DOHH2 (cell line): Measurements from ENCODE around the gene FAM107A.

ENCODE experiments used
- H3F3A ChIP-seq: fragments of 200-600 bp; sonication (generic), shearing (Covaris generic); 2 replicates; pipeline ENCODE4 v1.6.0; 2016; ENCODE audit warnings: antibody characterized with exemption, mild to moderate bottlenecking; ENCODE audit not compliant: control insufficient read depth, insufficient read depth
- H3K27ac ChIP-seq: fragments of 200-600 bp; sonication (generic); 2 replicates; pipeline ENCODE4 v1.5.1; 2014; ENCODE audit warnings: low read depth, mild to moderate bottlenecking, low read length, moderate library complexity
- H3K27me3 ChIP-seq: fragments of 200-600 bp; sonication (generic); 2 replicates; pipeline ENCODE4 v1.6.1; 2014; ENCODE audit warnings: mild to moderate bottlenecking, low read length, mixed read lengths; ENCODE audit not compliant: control insufficient read depth
- H3K36me3 ChIP-seq: fragments of 200-600 bp; sonication (generic); 2 replicates; pipeline ENCODE4 v1.6.1; 2014; ENCODE audit warnings: mild to moderate bottlenecking, low read length, moderate library complexity, mixed read lengths; ENCODE audit not compliant: control insufficient read depth
- H3K4me1 ChIP-seq: fragments of 200-600 bp; sonication (generic); 2 replicates; pipeline ENCODE4 v1.6.1; 2014; ENCODE audit warnings: mild to moderate bottlenecking, low read length, mixed read lengths; ENCODE audit not compliant: control insufficient read depth
- H3K4me2 ChIP-seq: fragments of 200-600 bp; sonication (generic); 2 replicates; pipeline ENCODE4 v1.6.0; 2014; ENCODE audit warnings: mild to moderate bottlenecking, low read length, moderate library complexity
- H3K4me3 ChIP-seq: fragments of 200-600 bp; sonication (generic); 2 replicates; pipeline ENCODE4 v1.5.1; 2014; ENCODE audit warnings: mild to moderate bottlenecking, low read length, mixed read lengths
- H3K79me2 ChIP-seq: fragments of 200-600 bp; sonication (generic); 2 replicates; pipeline ENCODE4 v1.6.1; 2014; ENCODE audit warnings: mild to moderate bottlenecking, low read length, mixed read lengths; ENCODE audit not compliant: control insufficient read depth
- H3K9me2 ChIP-seq: fragments of 200-600 bp; sonication (generic); replicated peaks from 2 replicates; pipeline ENCODE4 v1.6.1; 2014; ENCODE audit warnings: mild to moderate bottlenecking, low read length, mixed read lengths; ENCODE audit not compliant: control insufficient read depth
- H3K9me3 ChIP-seq: fragments of 200-600 bp; sonication (generic); 2 replicates; pipeline ENCODE4 v1.6.1; 2014; ENCODE audit warnings: antibody characterized with exemption, low read length, mixed read lengths; ENCODE audit not compliant: control insufficient read depth, insufficient read depth
- H4K20me1 ChIP-seq: fragments of 200-600 bp; sonication (generic); 2 replicates; pipeline ENCODE4 v1.6.0; 2014; ENCODE audit warnings: low read depth, mild to moderate bottlenecking, antibody characterized with exemption, low read length, moderate library complexity; ENCODE audit not compliant: control insufficient read depth, insufficient read depth
- CTCF ChIP-seq: fragments of 200-600 bp; sonication (generic); IDR thresholded peaks from one replicate; pipeline ENCODE4 v1.5.1; 2014; ENCODE audit warnings: antibody characterized with exemption, mild to moderate bottlenecking, low read depth, low read length; ENCODE audit not compliant: poor library complexity, severe bottlenecking
- EZH2phosphoT487 ChIP-seq: fragments of 200-600 bp; sonication (generic); IDR thresholded peaks from 2 replicates; pipeline ENCODE4 v1.6.1; 2017; ENCODE audit warnings: borderline replicate concordance, mild to moderate bottlenecking, antibody characterized with exemption, low read length, moderate library complexity, mixed read lengths

Gene FAM107A

DNA sequence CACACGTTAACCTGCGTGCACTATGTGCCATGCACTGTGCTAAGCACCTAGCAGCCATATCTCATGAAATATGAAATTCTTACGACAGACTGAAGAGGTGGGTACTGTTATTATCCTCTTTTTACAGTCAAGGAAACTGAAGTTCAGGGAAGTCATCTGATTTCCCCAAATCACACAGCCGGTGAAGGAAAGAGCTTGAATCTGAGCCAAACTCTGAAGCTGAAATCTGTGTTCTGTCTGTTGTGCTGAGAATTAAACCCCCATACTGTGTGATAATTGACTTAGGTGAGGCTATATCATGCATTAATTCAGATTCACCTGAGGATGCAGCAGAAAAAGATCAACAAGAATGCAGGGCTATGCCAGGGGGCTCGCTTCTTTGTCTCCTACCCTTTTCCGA, 475 bp downstream of the FAM107A start:
- H3K4me1 ChIP-seq: peaks cover 7% of the 10 kb centered on the region
- H3K4me3 ChIP-seq: no peak overlapping the region
- no peak for TF ChIP-seq EZH2phosphoT487
- no peaks in the 10 kb centered on the region for H4K20me1 ChIP-seq
- peaks cover 6% of the 10 kb centered on the region; the same call in 1 of the 2 replicates for H3K27me3 ChIP-seq
- H3K36me3 ChIP-seq: no peaks in the 10 kb centered on the region
- no peaks in the 10 kb centered on the region for H3K9me2 ChIP-seq
- no peaks in the 10 kb centered on the region for H3F3A ChIP-seq
- H3K4me2 ChIP-seq: no peak overlapping the region
- H3K79me2 ChIP-seq: no peaks in the 10 kb centered on the region
- H3K9me3 ChIP-seq: no peaks in the 10 kb centered on the region
- H3K27ac ChIP-seq: no peak overlapping the region

DNA sequence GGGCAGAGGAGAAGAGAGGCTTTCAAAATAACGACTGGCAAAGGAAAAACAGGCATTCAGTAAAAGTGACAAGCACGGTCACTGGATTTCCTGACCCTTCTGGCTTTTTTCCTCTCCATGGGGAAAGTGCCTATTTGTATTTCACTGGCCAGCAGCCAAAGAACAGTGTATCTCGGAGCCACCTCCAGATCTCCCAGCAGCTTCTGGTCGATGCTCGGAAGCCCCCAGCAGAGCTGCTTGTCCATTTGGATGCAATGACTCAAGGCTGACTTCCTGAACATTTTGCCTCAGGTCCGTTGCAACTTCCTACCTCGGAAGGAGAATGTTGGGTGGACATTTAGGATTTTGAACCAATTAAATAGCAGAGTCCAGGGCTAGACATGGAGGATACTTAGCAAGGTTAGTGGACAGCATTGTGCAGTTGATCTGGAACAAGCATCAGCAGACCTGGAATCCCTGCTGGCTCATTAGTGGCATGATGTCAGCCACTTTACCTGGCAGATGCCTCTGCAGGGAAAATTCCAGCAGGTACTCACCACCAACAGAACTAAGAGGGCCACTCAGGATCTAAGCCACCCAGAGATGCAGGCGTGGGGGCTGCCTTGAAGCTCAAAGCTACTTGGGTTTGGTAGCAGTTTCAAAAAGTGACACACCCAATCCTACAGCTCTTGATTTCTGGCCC, 1.1 kb downstream of the FAM107A start:
- Histone ChIP-seq H3K27ac (no peak overlapping the region), H3K27me3 (peaks cover 6% of the 10 kb centered on the region; the same call in 1 of the 2 replicates), H3K4me1 (peaks cover 1% of the 10 kb centered on the region), H3K4me2 (no peak overlapping the region), H3K36me3 (no peaks in the 10 kb centered on the region), H4K20me1 (no peaks in the 10 kb centered on the region), H3F3A (no peaks in the 10 kb centered on the region), H3K4me3 (no peak overlapping the region), H3K9me2 (no peaks in the 10 kb centered on the region), H3K79me2 (no peaks in the 10 kb centered on the region), H3K9me3 (no peaks in the 10 kb centered on the region)
- no peak for TF ChIP-seq EZH2phosphoT487
- TF ChIP-seq CTCF: no peak

DNA sequence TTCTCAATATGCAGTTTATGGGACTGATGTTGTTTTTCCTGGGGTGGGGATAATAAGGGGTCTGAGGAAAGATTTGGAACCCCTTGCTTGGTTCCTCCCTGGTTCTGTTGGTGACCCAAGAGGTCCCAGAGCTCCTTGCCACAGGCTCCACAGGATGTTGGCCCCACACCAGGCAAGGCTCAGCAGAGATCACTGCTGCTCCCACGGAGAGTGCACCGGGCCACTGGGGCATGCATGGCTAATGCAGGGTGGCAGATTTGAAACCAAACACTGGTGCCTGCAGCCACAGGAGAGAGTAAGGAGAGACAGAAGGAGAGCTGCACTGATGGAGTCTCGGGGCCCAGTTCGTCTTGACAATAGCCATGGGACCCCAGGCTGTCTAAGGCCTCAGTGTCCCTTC, 2.5 kb downstream of the FAM107A start:
- TF ChIP-seq CTCF: no peak
- no peak for TF ChIP-seq EZH2phosphoT487
- no peak overlapping the region for H3K4me3 ChIP-seq
- H3K4me1 ChIP-seq: no peaks in the 10 kb centered on the region
- peaks cover 6% of the 10 kb centered on the region; the same call in 1 of the 2 replicates for H3K27me3 ChIP-seq
- no peaks in the 10 kb centered on the region for H4K20me1 ChIP-seq
- no peak overlapping the region for H3K27ac ChIP-seq
- no peaks in the 10 kb centered on the region for H3K79me2 ChIP-seq
- H3K9me2 ChIP-seq: no peaks in the 10 kb centered on the region
- no peaks in the 10 kb centered on the region for H3K9me3 ChIP-seq
- no peak overlapping the region for H3K4me2 ChIP-seq
- H3K36me3 ChIP-seq: no peaks in the 10 kb centered on the region
- no peaks in the 10 kb centered on the region for H3F3A ChIP-seq

DNA sequence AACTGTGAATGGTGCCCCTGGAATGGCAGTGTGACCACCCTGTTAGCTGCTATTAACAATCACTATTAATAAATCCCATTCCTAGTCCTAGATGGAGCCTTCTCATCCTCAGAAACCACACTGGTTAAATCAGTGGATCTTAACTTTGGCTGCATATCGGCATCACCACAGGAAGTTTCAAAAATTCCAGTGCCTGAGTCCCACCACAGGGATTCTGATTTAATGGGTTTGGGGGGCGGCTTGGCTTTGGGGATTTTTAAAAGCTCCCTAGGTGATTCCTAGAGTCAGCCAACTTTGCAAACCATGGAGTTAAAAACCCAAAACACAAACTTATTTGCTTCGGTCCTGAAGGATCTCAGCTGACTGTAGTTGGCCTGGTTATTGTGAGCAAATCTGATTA, 3.1 kb downstream of the FAM107A start:
- H3K79me2 ChIP-seq: no peaks in the 10 kb centered on the region
- no peaks in the 10 kb centered on the region for H3K9me2 ChIP-seq
- H3F3A ChIP-seq: no peaks in the 10 kb centered on the region
- H3K36me3 ChIP-seq: no peaks in the 10 kb centered on the region
- H3K4me1 ChIP-seq: peaks cover under 1% of the 10 kb centered on the region; the same call in 1 of the 2 replicates
- H3K4me2 ChIP-seq: no peak overlapping the region
- H3K4me3 ChIP-seq: no peak overlapping the region
- peaks cover 6% of the 10 kb centered on the region; the same call in 1 of the 2 replicates for H3K27me3 ChIP-seq
- H3K27ac ChIP-seq: no peak overlapping the region
- no peaks in the 10 kb centered on the region for H4K20me1 ChIP-seq
- TF ChIP-seq CTCF (no peak), EZH2phosphoT487 (no peak)
- no peaks in the 10 kb centered on the region for H3K9me3 ChIP-seq
